ENCODE results near the gene CA11. TPM values are rescaled to one million over a fixed set of nuclear protein-coding genes. Genes with fewer than 3 reads are reported as not detected.

Gene CA11
- total and polyA plus RNA-seq, 2 experiments from 2014 or later, result 8.8 to 29.7 TPM

- TF ChIP-seq ZNF462 (CRISPR knock-in tag; IDR thresholded peaks at IDR 0.05) (no peak), EZH2 (IDR thresholded peaks at IDR 0.05; ENCODE audit: low read depth, unreplicated experiment) (no peak), CTCF (conservative IDR thresholded peaks at IDR 0.05; ENCODE audit: low read depth in 2 of 2) (no peak), NANOG (IDR thresholded peaks at IDR 0.05; ENCODE audit: borderline replicate concordance) (no peak)
Observed at GRCh38 chr19:48606463-48607358, 39.3 kb downstream of the CA11 start, which contains the start of gene SPACA4 (continued).

- Mint-ChIP-seq H3K27me3 (ENCODE audit: insufficient read depth, low read depth, poor library complexity) (peaks cover 11% of the 10 kb centered on the region), H3K36me3 (ENCODE audit: low read depth) (no peaks in the 10 kb centered on the region; the same call in 2 of the 3 replicates), H3K27ac (no peak overlapping the region), H3K4me1 (peaks cover 7% of the 10 kb centered on the region; the same call in 2 of the 3 replicates), H3K9me3 (no peaks in the 10 kb centered on the region), H3K4me3 (no peak overlapping the region)
- no peak overlapping the region for H2AFZ ChIP-seq
- H3K4me3 ChIP-seq, result no peak overlapping the region
- no peaks in the 10 kb centered on the region for H3K9me2 ChIP-seq (ENCODE audit: insufficient read depth)
- H3K79me2 ChIP-seq (replicated peaks; ENCODE audit: insufficient read depth), result no peaks in the 10 kb centered on the region
- DNase-seq (ENCODE audit: low spot score), result no peak
- H3K4me2 ChIP-seq, result no peak overlapping the region
- no peaks in the 10 kb centered on the region for H3K4me1 ChIP-seq (ENCODE audit: insufficient read depth)
- ATAC-seq, result no peak
- no peaks in the 10 kb centered on the region for H3F3A ChIP-seq (replicated peaks; ENCODE audit: low read depth)
- no peak overlapping the region for H3K27ac ChIP-seq (ENCODE audit: low read depth)
- no peaks in the 10 kb centered on the region for H4K20me1 ChIP-seq (replicated peaks; ENCODE audit: insufficient read depth)
- H3K36me3 ChIP-seq (ENCODE audit: insufficient read depth), result no peaks in the 10 kb centered on the region
- no peaks in the 10 kb centered on the region for H3K27me3 ChIP-seq (ENCODE audit: insufficient read depth)
- no peak for TF ChIP-seq CTCF (conservative IDR thresholded peaks at IDR 0.05; ENCODE audit: low read depth in 2 of 2)
- TF ChIP-seq JUNB (IDR thresholded peaks at IDR 0.05; ENCODE audit: unreplicated experiment), result no peak
- TF ChIP-seq EZH2 (IDR thresholded peaks at IDR 0.05; ENCODE audit: low read depth, unreplicated experiment), result no peak
- no peak for TF ChIP-seq ZNF114 (CRISPR knock-in tag; IDR thresholded peaks at IDR 0.05)
- TF ChIP-seq NANOG (IDR thresholded peaks at IDR 0.05; ENCODE audit: borderline replicate concordance), result no peak
- no peak for TF ChIP-seq POLR2AphosphoS5 (IDR thresholded peaks at IDR 0.05; ENCODE audit: low read depth)
- TF ChIP-seq, protein P1, sequence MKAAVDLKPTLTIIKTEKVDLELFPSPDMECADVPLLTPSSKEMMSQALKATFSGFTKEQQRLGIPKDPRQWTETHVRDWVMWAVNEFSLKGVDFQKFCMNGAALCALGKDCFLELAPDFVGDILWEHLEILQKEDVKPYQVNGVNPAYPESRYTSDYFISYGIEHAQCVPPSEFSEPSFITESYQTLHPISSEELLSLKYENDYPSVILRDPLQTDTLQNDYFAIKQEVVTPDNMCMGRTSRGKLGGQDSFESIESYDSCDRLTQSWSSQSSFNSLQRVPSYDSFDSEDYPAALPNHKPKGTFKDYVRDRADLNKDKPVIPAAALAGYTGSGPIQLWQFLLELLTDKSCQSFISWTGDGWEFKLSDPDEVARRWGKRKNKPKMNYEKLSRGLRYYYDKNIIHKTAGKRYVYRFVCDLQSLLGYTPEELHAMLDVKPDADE (IDR thresholded peaks at IDR 0.05), result no peak
Observed at GRCh38 chr19:48603850-48604249, 42.1 kb downstream of the CA11 start.

All from GM23338 (cell line).